HG03025 (cell line): ENCODE measurements around the gene TBC1D22A.

Experiments used
- ATAC-seq: cut with Tn5 transposase; IDR thresholded peaks from one replicate; pipeline ENCODE4 v1.9.1; 2021; ENCODE audit warnings: mild to moderate bottlenecking, moderate library complexity; ENCODE audit not compliant: unreplicated experiment, low FRiP score

Gene TBC1D22A

GRCh38 chr22:47060718-47061117 is 298.3 kb downstream of the TBC1D22A start:
- ATAC-seq = no peak

GRCh38 chr22:47061226-47061625 is 298.8 kb downstream of the TBC1D22A start:
- ATAC-seq = no peak

DNA sequence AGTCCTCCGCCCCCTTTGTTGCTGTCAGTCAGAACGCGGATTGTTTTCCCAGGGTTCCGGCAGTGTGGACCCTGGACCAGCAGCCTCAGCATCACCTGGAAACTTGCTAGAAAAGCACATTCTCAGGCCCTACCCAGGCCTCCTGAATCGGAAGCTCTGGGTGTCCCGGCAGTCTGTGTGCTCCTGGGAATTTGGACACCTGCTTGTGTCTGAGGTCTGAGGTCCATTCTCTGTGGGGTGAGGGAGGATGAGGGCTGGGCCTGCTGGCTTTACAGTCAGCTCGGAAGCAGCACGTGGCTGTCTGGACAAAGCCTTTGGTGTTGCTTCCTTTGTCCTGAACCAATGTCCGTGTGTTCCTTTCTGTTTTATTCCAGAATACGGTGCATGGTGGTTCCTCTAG is 299.7 kb downstream of the TBC1D22A start:
- ATAC-seq = no peak

- ATAC-seq = no peak
Observed at GRCh38 chr22:47063071-47063509, 300.6 kb downstream of the TBC1D22A start.

DNA sequence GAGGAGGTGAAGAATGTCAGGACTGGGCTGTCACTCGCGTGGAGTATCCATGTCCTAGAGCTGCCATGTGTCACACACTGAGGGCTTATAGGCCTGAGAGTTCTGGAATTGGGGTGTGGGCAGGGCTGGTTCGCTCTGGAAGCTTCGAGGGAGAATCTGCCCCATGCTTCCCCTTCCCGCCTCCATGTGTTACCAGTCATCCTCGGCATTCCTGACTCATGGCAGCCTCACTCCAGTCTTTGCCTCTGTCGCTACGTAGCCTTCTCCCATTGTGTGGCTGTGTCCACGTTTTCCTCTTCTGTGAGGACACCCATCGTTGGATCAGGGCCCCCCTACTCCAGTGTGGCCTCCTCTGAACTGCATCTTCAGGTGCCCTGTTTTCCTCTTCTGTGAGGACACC is 301.2 kb downstream of the TBC1D22A start:
- ATAC-seq = no peak

- ATAC-seq = no peak
Observed at GRCh38 chr22:47064016-47064415, 301.6 kb downstream of the TBC1D22A start.

DNA sequence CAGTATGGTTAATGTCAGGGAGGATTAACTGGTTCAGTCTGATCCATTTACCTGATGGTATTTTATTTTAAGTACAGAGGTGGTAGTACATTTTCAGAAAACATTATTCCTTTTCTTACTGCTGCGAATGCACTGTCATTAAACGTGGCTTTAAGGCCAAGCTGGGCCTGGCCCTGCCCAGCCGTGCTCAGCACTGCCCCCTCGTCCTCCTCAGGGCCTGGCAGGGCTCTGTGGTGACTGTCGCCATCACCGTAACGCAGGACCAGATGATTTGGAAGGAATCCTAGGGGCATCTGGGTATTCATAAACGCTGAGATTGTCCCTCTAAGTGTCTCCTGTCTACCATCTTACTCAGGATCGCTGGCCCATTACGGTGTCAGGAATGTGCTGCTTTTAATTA is 302.0 kb downstream of the TBC1D22A start:
- no peak for ATAC-seq

DNA sequence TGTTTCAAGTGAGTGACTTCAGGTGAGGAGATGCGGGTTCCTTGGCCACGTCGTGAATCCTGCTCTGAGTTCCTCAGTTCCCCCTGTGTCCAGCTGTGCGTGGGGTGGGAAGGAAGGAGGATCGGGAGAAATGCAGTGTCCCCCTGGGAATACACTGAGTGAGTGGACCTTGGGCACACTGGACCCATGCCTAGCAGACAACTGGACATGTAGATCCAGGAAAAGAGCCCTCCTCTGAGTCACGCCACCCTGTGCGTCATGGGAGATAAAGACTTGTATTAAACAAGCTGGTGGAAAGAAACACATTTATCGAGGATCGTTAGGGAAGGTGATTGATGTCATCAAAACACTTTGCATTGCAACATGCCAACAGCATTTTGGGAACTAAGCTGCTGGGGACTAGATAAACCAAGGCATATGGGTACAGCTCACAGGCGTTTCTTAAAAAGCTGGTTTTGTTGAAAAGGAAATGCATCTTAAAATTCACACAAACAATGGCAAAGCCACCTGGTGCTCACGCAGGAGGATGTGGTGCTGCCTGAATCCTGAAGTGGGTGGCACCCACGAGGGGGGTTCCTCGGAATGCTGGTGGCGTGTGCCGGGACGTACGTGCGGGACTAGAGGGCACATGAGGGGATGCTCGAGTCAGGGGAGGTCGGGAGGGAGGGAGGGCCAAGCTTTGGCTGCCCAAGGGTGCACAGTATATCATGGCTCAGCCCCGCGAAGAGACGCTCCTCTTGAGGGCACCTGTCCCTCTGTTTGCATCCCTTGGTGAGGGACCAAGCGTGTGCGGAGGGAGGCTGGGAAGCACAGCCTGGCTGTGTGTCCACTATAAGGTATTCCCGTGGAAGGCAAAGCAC is 303.5 kb downstream of the TBC1D22A start:
- ATAC-seq = no peak

GRCh38 chr22:47066616-47066905 is 304.1 kb downstream of the TBC1D22A start:
- no peak for ATAC-seq

- ATAC-seq = no peak
Observed at GRCh38 chr22:47067321-47067890, 305.0 kb downstream of the TBC1D22A start.

DNA sequence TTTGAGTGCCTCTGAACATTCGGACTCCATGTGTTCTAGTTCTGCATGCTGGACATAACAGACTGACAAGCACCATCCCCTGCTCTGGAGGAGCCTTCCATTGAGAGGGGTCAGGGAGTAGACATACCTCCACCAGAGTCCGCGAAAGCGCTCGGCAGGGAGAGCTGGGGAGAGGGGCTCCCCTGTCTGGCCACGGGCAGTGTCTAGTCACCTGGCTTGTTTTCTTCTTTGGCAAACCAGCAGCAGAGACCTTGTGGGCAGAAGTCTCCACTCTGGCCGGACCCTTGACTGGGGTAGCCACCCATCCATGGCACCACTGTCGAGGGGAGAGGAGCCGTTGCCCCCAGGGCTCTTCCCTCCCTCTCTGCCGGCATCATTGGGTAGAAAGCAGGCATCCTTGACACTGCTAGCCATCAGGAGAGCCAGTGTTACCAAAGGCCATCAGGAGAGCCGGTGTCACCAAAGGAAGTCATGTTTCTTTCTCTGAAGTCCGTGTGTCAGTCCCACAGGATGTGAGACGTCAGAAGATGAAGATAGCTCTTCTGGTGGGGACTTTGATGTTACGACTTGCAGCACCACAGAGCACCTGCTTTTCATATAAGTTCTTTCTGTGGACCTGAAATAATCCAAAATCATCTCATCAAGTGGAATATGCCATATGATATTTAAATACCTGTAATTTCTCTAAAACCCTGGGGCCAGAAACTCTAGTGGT is 305.6 kb downstream of the TBC1D22A start:
- ATAC-seq = no peak

DNA sequence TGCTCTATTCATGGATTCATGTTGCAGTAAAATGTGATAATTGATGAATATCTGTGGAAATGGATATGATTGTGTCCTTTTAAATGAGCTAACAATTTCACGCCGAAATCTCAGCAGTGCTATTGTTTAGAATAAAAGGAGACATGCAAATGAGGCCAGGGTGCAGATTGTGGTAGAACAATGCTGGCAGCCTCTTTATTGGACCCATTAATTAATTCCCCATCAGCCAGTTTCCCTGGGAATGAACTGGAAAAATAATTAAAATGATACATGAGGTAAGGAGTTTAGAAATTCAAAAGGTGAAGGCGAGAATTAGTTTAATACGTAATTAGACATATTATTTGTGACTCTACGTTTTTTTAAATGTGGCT is 306.2 kb downstream of the TBC1D22A start:
- ATAC-seq = no peak

DNA sequence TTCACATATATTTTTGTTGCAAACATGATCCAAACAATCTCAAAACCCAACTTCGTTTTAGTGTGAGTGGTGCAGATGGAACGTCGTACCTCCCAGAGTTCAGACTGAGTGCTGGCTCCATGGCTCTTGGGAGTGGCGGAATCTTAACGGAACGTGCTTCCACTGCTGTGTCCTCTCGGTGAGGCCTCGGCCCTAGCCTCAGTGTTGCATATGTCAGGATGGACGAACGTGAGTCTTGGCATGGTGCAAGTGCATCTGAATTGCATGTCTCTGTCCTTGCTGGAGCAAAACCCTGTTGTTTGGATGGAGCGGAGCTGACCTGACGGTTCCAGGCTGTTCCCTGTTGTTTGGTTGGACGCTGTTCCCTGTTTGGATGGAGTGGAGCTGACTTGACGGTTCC is 306.8 kb downstream of the TBC1D22A start:
- no peak for ATAC-seq

DNA sequence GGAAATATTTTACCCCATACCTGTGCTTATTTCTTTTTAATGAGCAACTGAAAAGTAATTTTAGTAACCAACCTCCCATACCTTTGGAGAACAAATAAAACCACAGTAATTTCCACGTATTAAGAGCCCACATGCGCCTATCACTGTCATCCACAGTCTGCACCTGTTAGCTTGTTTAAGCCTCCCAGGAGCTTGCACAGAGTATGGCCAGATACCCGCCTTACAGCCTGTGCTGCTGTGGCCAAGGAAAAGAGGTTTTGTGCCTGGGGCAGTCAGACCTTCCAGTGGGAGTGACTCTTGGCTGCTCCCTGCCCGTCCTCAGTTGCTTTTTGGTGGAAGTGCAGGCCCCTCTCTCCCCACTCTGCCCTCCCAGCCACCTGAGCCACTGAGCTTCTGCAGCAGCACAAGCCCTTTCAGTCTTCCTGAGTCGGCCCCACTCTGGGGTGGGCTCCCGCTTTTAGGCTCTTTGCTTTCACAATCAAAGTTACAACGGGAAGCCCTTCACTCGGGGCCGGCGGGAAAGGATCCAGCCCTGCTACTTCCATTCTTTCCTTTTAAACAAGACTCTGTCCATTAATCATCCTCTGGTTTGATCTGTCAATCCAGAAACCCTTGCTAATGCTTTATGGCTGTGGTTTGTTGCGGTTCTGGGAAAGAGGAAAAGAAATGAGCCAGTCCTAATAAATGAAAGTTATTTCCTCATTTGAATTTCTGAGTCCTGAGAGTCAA is 308.8 kb downstream of the TBC1D22A start:
- no peak for ATAC-seq

DNA sequence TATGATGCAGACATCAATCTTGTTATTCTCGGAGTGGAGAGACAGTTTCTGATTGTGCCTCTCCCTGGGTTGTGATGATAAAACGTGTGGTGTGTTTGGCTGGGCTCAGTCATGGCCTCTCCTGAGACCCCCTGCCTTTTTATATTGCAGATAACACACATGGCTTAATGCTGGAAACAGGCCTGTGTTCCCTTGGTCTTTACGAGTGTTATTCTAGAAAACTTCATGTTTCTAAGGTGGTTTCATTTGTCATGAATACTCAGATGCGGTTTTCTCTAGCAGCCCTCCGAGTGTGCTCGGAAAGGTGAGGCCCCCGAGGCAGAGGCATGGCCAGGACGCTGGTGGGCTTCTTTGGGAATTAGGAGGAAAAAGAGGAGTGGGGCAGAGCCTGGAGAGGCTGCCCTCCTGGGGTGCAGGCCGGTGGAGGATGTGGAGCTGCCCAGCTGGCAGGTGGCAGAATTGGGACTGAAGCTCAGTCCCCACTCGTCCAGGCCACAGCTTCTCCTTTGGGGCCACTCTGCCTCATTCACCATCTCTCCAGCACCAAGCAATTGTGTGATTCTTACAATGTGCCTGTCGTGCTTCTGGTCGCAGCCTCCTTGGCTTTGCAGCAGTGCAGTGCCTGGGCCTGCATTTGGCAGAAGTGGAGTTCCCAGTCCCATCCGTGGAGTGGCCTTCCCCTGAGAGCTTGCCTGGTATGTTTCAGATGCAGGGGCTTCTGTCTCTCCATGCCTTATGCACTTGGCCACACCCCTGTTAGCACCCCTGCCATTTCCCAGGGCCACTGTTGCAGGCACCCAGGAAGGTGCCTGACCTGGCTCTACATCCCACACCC is 309.6 kb downstream of the TBC1D22A start:
- ATAC-seq = no peak

DNA sequence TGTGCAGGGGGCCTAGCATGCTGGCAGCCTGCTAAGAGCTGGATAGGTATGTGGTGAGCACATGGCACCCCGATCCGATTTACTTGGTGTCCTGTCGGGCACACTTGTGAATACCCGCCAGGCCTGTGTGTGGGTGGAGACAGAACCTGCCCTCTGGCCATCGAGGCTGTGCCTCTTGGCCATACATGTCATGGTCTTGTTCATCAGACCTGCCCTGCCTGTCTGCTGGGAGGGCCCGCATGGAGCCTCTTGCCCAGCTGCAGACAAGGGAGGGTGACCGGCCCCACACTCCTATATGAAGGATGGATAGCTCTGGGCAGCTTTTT is 310.2 kb downstream of the TBC1D22A start:
- ATAC-seq = no peak

DNA sequence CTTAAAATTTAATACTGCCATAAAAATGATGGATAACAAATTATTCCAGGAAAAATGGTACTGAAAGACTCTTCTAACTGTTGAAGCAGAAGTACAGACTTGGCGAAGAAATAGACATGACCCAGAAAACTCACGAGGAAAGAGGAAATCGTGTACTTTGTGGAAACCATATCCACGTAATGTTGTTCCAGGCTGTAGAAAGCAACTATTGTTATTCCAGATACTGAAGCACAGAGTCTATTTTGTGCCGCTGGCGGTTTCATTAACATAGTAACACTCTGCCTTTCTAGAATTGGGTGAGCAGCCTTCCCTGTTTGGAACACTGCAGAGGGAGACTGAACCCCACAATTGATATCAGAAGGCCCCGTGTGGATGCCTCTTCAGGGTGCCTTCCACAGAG is 310.6 kb downstream of the TBC1D22A start:
- no peak for ATAC-seq

DNA sequence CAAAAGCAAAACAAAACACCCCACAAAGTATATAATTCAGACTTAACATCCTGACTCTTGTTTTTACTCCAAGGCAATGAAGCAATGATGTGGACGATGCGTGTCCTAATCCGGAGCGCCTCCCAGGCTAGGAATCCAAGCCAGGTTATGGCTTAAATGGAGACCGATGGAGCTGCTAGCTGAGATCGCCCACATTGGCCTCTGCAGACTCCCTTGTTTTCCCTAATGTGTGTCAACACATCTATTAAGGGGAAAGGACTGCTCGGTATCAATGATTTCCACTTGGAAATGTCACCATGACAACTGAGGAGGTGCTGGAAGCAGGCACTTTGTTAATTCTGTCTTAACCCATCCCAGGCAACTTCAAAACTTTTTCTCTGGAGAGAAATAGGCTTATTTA is 311.7 kb downstream of the TBC1D22A start:
- no peak for ATAC-seq

DNA sequence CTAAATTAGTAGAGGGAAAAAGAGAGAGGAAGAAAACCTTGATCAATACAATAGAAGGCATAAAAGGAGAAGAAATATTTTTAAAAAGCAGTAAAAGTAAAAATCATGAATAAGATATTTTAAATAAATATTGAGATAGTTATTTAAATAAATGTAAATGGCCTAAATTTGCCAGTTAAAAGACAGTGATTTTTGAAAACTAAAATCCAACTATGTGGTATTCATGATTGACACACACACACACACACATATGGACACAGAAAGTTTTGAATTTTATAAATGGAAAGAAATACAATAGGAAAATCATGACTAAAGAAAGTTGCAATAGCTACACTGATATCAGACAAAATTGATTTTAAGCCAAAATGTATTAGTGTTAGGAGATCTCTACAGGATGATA is 313.1 kb downstream of the TBC1D22A start:
- ATAC-seq = no peak

GRCh38 chr22:47076758-47077157 is 314.3 kb downstream of the TBC1D22A start:
- ATAC-seq = no peak
